DND-41 (cell line): Measurements from ENCODE around the gene SS18.

ENCODE experiments used
- EZH2 ChIP-seq: IDR thresholded peaks from 3 replicates; pipeline ENCODE4 v1.6.1; 2012; ENCODE audit warnings: borderline replicate concordance, low read depth, mild to moderate bottlenecking, moderate library complexity, low read length, inconsistent platforms; ENCODE audit not compliant: severe bottlenecking
- TF ChIP-seq, protein P1 (sequence below): IDR thresholded peaks from 2 replicates; pipeline ENCODE4 v1.5.1; 2012; ENCODE audit warnings: borderline replicate concordance, low read length, moderate library complexity, mild to moderate bottlenecking; ENCODE audit not compliant: poor library complexity, severe bottlenecking; ENCODE audit errors: extremely low read depth

DNA sequence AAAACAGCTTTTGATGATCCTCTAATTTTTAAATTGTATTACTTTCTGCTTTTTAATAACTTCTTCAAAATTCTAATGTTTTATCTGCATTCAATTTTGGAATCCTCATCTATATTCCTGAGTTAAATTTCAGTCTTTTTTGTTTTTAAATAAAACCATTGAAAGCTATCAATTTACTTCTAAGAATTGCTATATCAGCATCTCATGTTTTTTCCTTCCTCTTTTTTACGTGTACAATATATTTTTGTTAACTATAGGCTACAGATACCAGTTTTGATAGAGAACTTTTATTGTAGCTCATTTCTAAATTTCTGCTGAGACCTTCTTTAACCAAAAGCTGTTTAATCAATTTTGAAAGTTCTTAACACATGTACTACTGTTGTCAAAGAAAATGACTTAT, 84.5 kb downstream of the SS18 start:
- no peak for TF ChIP-seq EZH2
- TF ChIP-seq, protein P1, sequence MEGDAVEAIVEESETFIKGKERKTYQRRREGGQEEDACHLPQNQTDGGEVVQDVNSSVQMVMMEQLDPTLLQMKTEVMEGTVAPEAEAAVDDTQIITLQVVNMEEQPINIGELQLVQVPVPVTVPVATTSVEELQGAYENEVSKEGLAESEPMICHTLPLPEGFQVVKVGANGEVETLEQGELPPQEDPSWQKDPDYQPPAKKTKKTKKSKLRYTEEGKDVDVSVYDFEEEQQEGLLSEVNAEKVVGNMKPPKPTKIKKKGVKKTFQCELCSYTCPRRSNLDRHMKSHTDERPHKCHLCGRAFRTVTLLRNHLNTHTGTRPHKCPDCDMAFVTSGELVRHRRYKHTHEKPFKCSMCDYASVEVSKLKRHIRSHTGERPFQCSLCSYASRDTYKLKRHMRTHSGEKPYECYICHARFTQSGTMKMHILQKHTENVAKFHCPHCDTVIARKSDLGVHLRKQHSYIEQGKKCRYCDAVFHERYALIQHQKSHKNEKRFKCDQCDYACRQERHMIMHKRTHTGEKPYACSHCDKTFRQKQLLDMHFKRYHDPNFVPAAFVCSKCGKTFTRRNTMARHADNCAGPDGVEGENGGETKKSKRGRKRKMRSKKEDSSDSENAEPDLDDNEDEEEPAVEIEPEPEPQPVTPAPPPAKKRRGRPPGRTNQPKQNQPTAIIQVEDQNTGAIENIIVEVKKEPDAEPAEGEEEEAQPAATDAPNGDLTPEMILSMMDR: no peak
